NCI-H524 treated with DMSO at 0.1 percent for 48 hours (cell line): ENCODE results near the gene SLC25A17.
"Not testable (repeated sequence)": the region's sequence is repeated elsewhere in the genome, so short reads cannot be mapped to it uniquely, and the experiment has no call there.

Source experiments
- DNase-seq: peaks from one replicate; lab custom pipeline; 2025; lab: John Stamatoyannopoulos, UW

Gene SLC25A17

DNA sequence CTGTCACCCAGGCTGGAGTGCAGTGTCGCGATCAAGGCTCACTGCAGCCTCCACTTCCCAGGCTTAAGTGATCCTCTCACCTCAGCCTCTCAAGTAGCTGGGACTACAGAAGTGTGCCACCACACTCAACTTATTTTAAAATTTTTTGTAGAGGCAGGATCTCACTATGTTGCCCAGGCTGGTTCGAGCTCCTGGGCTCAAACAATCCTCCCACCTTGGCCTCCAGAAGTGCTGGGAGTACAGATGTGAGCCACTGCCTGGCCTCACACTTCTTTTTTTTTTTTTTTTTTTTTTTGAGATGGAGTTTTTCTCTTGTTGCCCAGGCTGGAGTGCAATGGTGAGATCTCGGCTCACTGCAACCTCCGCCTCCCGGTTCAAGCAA is 99.0 kb downstream of the SLC25A17 start:
- DNase-seq = not testable (repeated sequence)
